Neural progenitor cell (in vitro differentiated cells): ENCODE data around the gene C20orf204.

Experiments used
- CTCF ChIP-seq: fragments of 200-600 bp; sonication (generic); IDR thresholded peaks from 2 replicates; pipeline ENCODE4 v1.5.1; 2017; ENCODE audit warnings: antibody characterized with exemption, mild to moderate bottlenecking
- EZH2 ChIP-seq: fragments of 200-600 bp; sonication (generic); IDR thresholded peaks from 2 replicates; pipeline ENCODE4 v1.6.1; 2017; ENCODE audit warnings: antibody characterized with exemption, mild to moderate bottlenecking, moderate library complexity
- EZH2phosphoT487 ChIP-seq: fragments of 200-600 bp; sonication (generic); IDR thresholded peaks from 2 replicates; pipeline ENCODE4 v1.6.1; 2017; ENCODE audit warnings: antibody characterized with exemption

GRCh38 chr20:64055396-64055892, 19.5 kb downstream of the C20orf204 start:
- TF ChIP-seq CTCF (no peak), EZH2 (no peak), EZH2phosphoT487 (no peak)
